Right hindlimb (tissue), 1 donor: ENCODE data around the gene AUNIP.

ENCODE experiments used
- DNase-seq: peaks from one replicate; pipeline ENCODE4 v3.0.0-alpha.2; 2018

Gene AUNIP

DNA sequence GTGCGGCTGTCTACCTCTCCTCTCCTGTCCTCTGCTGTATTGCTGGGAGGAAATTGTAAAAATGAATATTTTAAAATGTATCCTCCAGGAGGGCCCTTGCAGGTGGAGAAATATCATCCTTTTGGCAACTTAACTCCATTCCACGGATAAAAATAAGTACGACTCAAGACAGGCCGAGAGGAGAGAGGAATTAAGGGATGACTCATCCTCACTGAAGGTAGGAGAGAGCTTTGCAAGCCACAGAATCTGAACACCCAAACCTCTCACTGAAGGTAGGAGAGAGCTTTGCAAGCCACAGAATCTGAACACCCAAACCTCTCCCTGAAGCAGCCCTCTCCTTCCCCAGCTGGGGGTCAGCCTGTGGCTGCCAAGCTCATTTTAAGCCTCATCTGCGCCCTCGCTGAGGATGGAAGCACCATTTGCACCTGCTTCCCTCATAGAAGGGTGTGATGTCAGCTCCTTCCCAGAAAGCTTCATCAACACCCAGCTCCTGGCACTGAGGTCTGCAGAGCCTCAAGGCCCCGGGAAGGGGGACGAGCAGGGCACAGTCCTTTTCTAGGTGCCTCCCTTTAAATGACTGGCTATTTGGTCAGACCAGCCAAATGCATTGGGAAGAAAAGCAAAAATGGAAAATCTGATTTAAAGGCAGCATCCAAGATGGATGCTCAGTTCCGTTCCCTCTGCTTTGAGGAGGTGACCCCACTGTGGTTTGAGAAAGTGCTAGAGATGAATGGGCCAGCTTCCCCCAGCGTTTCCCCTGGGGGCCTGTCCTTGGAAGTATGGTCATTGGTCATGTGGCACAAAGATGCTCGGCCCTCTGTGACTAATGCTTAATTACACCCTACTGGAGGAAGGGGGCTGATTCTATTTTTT is 72.1 kb downstream of the AUNIP start:
- peak; percentile 49 for DNase-seq

DNA sequence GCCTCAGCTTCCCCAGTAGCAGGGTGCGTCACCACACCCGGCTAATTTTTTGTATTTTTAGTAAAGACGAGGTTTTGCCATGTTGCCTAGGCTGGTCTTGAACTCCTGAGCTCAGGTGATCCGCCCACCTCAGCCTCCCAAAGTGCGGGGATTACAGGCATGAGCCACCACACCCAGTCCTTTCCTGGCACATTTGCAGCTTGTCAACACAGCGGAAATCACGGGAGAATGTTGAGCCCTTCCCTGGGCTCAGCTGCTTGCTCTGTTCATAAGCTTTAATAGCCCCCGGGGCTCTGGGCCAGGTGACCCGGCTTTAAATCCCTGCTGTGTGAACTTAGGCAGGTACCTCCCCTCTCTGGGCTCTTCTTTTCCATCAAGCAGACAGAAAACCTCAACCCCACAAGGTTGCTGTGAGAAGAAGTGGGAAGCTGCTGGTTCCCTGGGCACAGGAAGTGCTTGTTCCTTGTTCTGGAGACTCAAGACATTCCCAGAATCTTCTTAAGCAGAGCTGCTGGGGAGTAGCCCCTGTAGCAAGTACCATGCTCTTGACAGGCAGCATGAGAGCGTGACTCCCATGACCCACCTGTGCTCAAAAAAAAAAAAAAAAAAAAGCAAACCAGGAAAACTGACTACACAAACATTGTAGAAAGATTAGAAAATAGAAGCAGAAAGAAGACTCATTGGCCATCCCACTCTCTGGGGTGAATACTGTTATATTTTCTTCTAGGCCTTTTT is 73.8 kb downstream of the AUNIP start:
- no peak for DNase-seq

DNA sequence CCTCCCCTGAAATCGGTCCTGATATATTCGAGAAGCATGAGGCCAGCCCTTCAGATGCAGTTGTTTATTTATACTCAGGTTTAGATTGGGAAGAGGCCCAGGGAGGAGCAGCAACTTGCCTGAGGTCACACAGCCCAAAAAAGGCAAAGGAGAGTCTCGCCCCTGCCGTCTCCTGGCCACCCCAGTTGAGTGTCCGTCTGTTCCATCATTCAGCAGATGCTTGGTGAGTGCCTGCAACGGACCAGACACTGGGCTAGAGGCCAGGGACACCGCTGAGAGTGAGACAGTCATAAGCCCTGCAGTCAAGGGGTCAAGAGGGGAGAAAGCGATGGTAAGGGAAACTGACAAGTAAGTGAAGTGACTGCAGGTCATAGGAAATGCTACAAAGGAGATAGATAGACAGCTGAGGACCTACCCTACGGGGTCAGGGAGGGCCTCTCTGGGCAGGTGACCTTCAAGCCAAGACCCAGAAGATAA is 74.6 kb downstream of the AUNIP start:
- DNase-seq: no peak
